GM19099 (cell line): ENCODE measurements around the gene CACNA1H.

Experiments
- POLR2A ChIP-seq: IDR thresholded peaks from 3 replicates; pipeline ENCODE4 v1.6.1; 2011; ENCODE audit warnings: low read depth; ENCODE audit not compliant: insufficient read length; ENCODE audit errors: extremely low read depth

The CACNA1H gene

DNA sequence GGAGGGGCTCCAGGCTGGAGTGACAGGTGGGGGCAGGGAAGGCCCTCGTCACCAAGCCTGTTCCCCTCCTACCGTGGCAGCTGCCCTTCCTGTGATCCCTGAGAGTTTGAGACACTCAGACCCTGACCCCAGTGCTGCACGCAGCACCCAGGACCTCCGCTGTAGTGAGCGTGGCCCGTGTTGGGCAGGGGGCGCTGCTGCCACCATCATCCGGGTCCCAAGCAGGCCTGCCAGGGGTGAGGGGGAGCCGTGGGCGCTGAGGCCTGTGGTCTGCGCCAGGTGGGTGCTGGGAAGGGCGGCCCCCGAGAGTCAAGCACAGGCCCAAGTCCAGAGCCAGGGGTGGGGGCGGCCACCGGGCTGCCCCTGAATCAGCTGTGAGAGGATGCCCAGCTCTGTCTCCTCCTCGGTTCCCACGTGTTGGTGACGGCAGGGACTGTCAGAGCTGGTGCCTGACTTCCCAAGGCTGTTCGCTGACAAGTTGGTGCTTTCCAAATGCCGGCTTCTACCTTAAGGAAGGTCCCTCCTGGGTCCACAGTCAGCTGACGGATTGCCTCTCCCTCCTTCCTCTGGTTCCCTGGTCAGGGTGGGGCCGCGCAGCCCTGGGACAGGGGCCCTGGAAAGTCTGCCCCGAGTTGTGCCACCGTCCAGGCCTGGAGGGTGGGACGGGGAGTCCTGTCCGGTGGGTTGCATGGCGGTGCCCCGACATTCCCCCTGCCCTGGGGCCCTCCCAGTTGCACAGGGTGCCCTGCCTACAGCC lies 41.1 kb downstream of the CACNA1H start:
- TF ChIP-seq POLR2A, result no peak

DNA sequence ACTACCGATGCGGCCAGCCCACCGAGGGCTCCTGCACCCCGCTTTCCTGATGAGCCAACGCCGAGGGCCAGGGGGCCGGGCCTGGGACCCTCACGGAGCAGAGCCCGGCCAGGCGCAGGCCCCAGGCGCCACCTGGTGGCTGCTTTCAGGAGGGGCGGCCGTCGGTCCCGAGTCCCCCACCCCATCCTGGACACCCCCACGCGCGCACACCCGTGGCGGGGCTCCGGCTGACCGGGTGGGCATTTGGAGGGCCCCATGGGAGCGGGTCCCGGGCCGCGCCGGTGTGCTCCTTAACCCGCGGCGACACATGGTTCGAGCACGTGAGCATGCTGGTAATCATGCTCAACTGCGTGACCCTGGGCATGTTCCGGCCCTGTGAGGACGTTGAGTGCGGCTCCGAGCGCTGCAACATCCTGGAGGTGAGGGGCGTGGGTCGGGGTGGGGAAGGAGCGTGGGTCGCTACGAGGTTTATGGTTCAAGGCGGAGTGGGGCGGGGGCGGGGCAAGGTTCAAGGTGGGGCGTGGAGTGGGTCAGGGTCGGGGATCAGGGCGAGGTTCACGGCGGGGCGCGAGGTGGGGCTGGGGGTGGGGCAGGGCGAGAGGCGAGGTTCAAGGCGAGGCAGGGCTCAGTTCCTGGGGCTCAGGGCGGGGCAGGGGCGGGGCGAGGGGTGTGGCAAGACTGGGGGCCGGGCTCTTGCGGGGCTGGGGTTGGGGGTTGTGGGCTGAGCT lies 41.9 kb downstream of the CACNA1H start:
- no peak for TF ChIP-seq POLR2A

DNA sequence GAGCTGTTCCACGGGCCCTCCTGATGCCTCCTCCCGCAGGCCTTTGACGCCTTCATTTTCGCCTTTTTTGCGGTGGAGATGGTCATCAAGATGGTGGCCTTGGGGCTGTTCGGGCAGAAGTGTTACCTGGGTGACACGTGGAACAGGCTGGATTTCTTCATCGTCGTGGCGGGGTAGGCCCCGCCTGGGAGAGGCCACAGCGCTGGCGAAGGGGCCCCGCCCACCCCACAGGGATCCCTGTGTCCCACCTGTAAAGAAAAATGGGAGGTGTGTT lies 42.4 kb downstream of the CACNA1H start:
- TF ChIP-seq POLR2A, result no peak

DNA sequence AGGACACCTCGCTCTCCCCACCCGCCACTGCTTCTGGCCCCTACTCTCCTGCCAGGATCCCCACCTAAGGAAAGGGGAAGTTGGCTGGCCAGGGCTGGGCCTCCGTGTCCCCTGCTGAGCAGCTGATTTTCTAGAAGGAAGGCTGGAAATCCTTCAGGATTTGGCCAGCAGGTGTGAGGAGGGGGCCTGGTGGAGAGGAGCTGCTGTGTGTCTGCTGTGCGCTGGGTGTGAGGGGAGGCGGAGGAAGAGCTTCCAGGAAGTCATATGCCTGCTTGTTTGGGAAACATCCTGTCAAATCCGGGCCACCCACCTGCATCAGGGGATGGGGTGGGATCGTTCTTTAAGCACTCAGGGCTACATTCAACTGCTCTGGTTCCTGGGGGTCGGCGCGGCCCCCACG lies 43.6 kb downstream of the CACNA1H start:
- no peak for TF ChIP-seq POLR2A

DNA sequence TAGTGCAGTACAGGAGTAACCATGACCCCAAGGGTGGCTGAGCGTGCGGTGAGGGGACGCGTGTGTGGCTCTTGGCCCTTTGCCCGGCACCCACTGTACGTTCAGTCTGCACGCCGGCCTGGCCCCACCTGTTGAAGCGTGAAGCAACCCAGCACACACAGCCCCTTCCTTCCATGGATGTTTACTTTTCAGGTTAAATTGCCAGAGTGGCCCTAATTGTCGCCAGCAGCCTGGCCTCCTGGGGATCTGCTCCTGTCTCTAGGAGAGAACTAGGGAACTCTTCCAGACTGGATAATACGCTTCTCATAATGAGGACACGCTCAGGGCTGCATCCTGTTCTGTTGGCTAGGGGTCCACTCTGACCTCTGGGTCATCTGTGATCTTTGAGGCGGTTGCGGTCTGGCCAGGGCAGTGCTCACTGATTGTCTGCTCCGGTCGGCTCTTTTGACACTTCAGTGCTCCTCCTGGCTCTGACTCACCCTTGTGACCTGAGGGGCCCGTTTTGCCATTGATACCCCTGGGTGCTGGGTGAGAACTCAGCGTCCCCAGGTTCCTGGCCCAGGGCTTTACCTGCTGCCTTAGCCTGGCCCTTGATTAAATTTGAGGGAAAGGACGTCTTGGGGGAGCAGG lies 44.4 kb downstream of the CACNA1H start:
- TF ChIP-seq POLR2A, result no peak

DNA sequence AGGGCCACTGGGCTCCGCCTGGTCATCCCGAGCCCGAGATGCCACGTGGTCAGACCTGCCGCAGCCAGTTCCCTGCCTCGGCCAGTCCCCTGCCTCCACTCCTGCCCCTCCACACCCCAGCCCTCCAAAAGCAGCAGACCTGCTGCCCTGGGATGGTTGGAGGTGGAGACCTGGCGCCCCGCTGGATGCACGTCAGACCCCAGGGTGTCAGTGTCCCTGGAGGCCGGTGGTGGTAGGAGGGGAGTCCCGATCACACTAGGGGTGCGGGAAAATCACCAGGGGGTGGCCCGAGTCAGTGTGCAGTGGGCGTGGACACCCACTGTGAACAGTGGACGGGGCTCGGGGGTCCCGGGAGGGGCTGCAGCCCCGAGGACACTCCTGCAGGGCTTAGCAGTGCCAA lies 45.3 kb downstream of the CACNA1H start:
- TF ChIP-seq POLR2A, result no peak

DNA sequence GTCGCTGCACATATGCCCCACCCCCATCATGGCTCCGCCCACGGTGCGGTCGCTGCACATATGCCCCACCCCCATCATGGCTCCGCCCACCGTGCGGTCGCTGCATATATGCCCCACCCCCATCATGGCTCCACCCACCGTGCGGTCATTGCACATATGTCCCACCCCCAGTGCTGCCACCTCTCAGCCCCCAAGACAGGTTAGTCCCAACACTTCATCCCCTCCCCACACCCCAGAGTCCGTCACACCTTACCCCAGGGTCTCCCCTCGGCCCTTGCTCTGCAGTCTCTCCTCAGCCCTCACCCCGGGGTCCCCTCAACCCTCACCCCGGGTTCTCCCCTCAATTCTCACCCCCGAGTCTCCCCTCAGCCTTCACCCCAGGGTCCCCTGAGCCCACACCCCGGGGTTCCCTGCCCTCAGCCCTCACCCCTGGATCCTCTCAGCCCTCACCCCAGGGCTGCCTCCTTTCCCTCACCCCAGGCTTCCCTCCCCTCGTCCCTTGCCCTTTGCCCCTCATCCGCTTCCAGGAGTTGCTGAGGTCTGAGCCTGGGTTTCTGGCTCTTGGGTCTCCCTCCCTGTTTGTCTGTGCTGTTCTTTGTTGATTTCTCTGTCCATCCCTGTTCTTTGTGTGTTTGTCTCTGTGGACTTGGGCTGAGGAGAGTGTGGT lies 46.6 kb downstream of the CACNA1H start:
- TF ChIP-seq POLR2A, result no peak

DNA sequence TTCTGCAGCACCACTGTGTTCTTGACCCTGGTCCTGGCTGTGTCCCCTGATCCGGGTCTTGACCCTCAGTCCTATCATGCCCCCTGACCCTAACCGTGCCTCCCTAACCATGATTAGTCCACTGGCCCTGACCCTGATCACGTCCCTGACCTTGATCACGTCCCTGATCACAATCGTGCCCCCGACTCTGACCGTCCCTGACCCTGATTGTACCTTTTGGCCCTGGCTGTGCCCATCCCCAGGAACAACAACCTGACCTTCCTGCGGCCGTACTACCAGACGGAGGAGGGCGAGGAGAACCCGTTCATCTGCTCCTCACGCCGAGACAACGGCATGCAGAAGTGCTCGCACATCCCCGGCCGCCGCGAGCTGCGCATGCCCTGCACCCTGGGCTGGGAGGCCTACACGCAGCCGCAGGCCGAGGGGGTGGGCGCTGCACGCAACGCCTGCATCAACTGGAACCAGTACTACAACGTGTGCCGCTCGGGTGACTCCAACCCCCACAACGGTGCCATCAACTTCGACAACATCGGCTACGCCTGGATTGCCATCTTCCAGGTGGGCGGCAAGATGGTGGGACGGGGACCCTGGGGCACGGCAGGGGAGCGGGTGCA lies 47.2 kb downstream of the CACNA1H start:
- no peak for TF ChIP-seq POLR2A

DNA sequence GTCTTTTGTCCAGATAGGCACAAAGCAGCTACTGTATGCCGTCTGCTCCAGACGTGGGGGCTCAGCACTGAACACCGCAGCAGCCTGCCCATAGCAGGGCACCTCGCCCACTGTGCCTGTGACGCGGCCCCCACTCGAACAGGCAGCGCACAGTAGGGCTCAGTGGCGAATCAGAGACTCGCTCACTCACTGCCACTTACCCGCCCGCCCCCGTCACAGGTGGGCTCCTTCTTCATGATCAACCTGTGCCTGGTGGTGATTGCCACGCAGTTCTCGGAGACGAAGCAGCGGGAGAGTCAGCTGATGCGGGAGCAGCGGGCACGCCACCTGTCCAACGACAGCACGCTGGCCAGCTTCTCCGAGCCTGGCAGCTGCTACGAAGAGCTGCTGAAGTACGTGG lies 48.5 kb downstream of the CACNA1H start:
- TF ChIP-seq POLR2A, result no peak

DNA sequence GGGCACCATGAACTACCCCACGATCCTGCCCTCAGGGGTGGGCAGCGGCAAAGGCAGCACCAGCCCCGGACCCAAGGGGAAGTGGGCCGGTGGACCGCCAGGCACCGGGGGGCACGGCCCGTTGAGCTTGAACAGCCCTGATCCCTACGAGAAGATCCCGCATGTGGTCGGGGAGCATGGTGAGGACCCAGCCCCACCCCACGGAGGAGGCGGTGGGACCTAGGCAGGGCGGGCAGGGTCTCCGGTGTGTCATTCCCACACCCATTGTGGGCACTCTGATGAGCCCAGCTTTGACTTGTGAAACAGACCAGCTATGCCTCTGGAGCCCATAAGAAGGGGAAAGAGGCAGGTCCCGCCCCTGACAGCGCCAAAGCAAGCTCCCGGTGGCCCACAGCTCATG lies 49.4 kb downstream of the CACNA1H start:
- TF ChIP-seq POLR2A, result no peak

DNA sequence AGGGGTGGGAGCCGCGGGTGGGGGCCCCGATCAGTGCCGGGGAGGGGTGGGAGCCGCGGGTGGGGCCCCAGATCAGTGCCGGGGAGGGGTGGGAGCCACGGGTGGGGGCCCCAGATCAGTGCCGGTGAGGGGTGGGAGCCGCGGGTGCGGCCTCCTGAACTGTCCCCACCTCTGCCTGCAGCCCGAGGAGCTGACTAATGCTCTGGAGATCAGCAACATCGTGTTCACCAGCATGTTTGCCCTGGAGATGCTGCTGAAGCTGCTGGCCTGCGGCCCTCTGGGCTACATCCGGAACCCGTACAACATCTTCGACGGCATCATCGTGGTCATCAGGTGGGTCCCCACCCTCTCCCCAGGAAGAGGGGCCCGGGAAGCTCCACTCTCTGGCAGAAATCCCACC lies 52.0 kb downstream of the CACNA1H start:
- TF ChIP-seq POLR2A, result no peak

DNA sequence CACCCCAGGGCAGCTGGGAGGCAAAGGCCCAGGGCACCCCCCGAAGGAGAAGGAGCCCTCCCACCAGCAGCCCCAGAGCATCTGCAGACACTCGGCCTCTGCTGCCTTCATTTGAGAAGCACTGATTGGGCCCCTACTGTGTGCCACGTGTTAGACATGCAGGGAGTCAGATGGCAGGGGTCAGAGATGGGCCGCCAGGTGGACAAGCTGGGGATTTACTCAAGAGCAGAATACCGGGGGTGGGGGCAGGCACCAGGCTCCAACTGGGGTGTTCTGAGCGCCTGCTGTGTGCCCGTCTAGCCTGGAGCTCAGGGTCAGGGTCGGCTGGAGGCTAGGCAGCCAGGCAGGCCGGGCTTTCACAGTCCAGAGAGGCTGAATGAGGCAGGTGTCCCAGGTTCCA lies 53.4 kb downstream of the CACNA1H start:
- TF ChIP-seq POLR2A, result no peak

DNA sequence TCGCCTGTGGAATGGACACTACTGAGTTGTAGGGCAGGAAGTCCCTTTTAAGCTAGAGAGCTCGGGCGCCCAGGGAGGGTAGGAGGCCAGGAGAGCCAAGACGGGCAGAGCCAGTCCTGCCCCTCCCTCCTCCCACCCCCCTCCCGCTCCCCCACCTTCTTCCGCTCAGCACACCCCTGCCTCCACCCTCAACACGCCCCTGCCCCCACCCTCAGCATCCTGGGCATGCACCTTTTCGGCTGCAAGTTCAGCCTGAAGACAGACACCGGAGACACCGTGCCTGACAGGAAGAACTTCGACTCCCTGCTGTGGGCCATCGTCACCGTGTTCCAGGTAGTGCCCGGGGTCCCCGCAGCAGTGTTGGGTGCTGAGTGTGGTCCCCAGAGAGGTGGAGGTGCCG lies 53.9 kb downstream of the CACNA1H start:
- no peak for TF ChIP-seq POLR2A

DNA sequence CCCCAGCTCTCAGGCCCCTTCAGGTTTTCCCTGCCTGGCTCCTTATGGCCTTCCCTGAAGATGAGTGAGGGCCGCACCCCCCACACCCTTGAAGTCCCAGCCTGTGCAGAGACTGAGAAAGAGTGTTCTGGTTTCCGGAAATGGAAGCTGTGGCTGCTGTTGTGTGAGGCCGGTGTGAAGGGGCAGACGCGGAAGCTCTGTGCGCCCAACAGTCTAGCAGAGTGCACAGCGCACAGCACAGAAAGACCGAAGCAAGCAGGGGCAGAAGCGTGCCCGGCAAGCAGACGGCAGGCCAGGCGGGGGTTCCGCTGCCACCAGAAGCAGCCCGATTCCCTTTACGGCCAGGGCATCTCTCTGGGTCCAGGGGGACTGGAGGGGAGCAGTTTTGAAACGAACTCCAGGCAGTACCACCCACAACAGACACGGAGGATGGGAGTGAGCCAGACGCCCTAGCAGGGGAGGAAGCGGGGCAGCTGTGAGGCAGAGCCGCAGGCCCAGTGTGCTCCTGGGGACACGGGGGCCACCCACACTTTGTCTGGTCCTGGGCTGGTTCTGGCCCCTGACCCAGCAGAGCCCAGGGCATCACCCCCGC lies 55.4 kb downstream of the CACNA1H start:
- no peak for TF ChIP-seq POLR2A

DNA sequence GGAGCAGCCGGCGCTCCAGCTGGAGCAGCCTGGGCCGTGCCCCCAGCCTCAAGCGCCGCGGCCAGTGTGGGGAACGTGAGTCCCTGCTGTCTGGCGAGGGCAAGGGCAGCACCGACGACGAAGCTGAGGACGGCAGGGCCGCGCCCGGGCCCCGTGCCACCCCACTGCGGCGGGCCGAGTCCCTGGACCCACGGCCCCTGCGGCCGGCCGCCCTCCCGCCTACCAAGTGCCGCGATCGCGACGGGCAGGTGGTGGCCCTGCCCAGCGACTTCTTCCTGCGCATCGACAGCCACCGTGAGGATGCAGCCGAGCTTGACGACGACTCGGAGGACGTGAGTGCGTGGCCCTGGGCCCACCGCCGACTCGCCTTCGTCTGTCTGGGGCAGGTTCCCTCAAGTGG lies 56.2 kb downstream of the CACNA1H start:
- TF ChIP-seq POLR2A, result no peak
